HG03095 (cell line): ENCODE measurements around the gene CDHR3.
A peak's percentile ranks its signal among the peaks of the same experiment; 100 is the strongest.

Experiments used
- ATAC-seq: cut with Tn5 transposase; IDR thresholded peaks from one replicate; pipeline ENCODE4 v1.9.1; 2021; ENCODE audit warnings: moderate library complexity; ENCODE audit not compliant: unreplicated experiment

Gene CDHR3

DNA sequence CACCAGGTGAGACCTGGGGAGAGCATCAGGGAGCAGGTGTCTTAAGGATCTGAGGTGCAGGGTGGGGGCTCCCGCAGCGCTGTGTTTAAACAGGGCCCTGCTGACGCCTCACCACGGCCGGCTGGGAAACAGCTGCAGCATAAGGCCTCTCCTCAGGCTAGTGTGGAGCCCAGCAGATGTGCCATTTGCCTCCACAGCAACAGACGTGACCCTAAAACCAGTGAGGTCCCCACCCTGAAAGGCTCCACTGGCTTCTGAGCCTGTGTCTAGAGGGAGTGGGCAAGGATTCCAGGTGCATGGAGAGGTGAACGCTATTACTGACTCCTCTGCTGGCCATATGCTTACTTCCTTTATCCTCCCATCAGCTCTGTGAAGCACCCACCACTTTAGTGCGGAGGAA, 101.3 kb downstream of the CDHR3 start:
- ATAC-seq = no peak

DNA sequence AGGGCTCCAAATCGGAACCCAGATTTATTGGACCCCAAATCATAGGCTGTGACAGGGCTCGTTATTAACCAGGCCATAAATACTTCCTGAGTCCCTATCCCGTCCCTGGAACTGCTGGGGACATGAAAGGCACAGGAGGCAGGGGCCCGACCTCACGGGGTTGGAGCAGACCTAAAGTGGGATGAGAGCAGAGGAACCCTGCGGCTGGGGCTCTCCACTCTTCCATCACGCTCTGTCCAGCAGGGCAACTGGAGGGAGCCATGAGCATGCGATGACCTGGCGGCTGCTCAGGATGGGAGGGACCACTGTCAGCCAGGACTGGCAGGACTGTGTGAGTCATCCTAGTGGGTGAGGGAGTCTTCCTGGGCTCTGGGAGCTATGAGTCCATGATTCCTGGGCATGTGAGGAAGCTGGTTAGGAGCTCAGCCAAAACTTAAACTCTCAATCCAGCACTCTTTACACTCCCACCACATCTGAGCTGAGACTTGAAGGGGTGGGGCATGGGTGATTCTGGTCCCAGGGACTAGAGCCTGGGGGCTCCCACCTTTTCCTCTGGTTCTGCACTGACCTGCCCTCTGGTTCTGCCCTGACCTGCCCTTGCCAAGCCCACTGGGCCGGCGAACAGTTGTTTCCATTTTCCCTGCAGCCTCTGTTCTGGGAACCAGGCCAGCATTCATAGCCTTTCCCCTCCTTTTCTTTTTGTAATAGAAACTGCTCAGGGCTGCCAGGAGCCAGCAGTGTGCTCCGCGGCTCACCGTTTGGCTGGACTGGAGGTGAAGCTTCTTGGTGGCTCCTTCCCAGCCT, 101.9 kb downstream of the CDHR3 start:
- ATAC-seq = no peak

DNA sequence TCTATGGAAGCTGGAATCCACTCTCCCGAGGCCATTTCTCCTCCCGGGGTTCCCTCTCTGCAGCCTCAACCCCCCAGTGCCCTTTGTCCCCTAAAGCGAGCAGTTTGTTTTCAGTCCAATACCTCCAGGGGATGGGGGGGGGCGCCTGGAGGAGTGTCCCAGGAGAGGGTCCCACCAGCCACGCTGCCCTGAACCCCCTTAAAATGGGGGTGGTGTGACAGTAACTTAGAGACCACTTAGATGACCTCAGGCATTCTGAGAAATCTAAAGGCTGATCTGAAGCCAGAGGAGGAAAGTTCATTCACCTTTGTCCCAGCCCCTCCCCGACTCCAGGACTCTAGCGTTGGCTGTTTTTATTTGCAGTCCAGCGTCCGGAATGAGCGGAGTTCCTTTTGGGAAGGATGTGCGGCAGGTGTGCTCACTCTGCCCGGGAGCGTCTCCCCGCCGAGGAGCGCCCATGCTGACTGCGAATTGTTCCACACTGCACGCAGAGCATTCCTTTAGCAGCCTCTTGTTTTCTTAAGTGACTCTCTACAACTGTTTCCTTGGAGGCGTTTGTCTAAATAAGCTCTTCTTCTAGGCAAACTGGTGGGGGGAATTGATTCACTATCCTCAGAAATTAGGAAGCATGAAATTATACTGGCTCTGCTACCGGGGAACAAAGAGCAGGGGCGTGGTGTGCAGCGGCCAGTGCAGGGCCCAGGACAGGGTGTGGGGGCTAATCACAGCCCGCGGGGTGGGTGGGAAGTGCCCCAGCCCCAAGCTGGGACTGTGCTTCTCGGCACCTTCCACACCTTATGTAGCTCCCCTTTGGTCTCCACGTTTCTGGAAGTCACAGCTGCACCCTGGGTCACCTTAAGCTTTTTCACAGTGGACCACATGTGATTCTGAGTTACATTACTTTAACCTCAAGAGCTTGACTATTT, 102.8 kb downstream of the CDHR3 start:
- ATAC-seq = no peak

DNA sequence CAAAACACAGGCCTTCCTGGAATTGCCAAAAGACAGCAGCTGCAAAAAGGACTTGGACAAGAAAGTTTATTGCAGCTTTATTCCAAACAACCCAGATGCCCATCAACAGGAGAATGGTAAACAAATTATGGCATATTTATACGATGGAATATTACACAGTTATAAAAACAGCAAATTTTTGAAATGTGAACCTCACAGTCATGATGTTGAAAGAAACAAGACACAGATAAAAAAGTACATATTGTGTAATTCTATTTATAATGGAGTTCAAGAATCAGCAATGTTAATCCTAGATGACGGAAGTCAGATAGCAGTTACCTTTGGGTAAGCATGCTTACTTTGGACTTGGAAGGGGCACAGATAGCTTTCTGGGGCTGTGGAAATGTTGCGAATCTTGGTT, 104.6 kb downstream of the CDHR3 start:
- ATAC-seq = no peak

DNA sequence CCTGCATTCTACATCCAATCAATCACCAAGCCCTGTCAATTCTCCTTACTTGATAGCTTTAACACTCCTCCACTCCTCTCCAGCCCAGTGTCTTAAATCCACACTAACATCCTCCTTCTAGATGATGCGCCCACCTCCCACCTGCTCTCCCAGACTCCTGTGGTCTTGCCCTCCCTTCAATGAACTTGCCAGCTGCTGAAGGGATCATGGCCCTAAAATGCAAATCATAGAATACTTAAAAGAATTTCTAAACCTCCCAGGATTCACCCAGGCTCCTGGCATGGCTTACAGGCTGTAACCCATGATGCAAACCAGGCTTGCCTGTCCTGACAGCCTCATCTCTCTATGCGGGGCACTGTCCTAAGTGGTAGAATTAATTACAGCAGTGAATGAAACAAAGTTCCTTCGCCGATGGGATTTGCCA, 105.5 kb downstream of the CDHR3 start:
- no peak for ATAC-seq

DNA sequence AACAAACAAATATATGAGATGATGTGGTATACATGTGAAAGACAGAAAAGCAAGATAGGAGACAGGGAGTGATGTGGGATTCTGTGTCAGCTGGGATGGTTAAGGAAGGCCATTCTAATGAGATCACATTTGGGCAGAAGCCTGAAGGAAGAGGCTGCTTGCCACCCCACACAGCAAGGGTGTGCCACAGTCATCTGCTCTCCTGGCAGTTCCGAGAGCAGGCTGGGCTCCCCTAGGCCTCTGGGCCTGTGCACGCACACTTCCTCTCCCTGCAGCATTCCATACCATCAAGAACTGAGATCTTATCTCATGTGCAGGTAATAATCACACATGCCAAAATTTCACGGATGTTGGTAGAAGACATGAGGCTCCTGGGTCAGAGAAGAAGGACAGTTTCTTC, 105.9 kb downstream of the CDHR3 start:
- ATAC-seq = no peak

GRCh38 chr7:106069471-106070200, 106.6 kb downstream of the CDHR3 start:
- ATAC-seq = no peak

DNA sequence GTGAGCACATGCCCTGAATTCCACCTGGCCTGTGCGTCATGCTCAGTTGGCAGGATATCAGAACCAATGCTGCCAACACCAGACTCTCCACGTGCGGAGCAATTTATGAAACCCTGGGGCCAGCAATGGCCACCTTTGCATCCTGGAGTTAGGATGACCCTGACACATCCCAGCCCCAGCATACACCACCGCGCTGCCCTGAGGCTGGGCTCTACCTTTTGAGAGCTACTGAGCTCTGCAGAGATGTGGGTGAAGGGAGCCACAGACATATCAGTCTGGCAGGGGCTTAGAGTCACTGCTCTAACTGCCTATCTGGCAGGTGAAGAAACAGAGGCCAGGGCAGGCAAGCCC, 107.1 kb downstream of the CDHR3 start:
- ATAC-seq = no peak

DNA sequence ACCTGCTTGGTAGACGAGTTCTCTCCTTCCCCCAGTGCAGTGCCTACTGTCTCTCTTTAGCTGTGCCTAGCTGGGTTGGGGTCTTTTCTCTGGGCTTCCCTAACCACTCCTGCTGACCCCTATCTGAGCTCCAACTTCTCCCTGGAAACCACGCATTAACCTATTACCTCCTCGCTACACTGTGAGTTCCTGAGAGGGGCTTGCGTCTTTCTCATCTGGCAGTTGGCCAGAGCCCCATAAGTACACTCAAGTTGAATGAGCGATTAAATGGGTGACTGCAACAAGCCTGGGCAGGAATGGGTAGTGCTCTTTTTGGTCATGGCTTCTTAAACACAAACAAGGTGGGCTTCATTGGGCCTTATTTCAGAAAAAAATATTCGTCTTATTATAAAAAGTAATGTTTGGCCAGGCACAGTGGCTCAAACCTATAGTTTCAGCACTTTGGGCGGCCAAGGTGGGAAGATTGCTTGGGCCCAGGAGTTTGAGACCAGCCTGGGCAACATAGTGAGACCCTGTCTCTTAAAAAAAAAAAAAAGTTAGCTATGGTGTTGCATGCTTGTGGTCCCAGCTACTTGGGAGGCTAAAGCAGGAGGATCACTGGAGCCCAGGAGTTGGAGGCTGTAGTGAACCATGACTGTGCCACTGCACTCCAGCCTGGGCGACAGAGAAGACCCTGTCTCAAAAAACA, 107.6 kb downstream of the CDHR3 start:
- ATAC-seq = no peak

GRCh38 chr7:106071356-106071998, 108.4 kb downstream of the CDHR3 start:
- peak; percentile 95 for ATAC-seq

DNA sequence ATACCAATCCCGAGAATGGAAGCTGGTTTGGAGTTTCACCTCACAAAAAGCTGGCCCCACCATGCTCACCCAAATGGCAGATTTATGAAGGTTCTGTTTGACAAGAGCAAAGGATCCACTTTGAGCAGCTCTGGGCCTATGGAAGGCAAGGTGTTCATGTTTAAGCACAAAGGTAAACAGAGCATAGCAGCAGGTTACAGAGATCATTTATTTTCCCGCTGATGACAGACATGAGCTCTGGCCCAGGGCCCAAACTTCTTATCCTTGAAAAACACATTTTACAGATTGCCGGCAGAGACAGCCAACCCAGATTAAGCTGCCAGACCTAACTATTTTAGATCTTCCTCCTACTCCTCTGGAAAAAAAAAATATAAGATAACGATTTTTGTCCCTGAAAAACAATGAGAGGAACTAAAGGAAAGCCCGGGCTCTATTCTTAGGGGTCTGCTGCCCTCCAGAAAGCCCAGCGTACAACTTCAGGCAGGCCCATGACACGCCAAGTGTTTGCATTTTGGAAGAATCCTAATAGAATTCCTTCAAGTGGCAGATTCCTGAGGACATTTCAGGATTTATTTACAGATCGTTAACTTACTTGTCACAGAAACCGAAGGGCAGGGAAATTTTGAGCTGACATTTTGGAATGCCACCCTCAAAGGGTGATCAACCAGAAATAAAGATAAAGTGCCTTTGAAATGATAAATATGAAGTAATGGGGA, 109.1 kb downstream of the CDHR3 start:
- ATAC-seq = peak; percentile 1

GRCh38 chr7:106072715-106073091, 109.6 kb downstream of the CDHR3 start:
- ATAC-seq = no peak

- ATAC-seq = no peak
Observed at GRCh38 chr7:106073701-106074100, 110.6 kb downstream of the CDHR3 start.

- no peak for ATAC-seq
Observed at GRCh38 chr7:106074257-106074656, 111.2 kb downstream of the CDHR3 start.

GRCh38 chr7:106075937-106076336, 112.9 kb downstream of the CDHR3 start:
- no peak for ATAC-seq

DNA sequence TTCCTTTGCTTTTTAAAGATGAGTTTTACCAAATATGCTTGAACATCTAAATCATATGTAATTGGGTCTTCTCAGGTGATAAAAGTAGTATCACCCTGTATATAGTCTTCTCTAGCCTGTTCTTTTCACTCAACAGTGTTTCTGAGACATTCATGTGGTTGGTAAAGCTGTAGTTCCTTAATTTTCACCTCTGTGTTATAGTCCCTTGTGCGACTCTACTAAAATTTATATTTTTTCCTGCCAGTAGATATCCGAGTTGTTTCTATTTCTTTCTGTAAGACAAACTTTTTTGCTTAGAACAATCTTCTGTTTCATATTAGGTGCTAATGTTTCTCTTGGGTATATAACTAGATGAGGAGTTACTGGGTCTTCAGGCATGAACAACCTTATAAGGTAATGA, 113.5 kb downstream of the CDHR3 start:
- ATAC-seq = no peak

DNA sequence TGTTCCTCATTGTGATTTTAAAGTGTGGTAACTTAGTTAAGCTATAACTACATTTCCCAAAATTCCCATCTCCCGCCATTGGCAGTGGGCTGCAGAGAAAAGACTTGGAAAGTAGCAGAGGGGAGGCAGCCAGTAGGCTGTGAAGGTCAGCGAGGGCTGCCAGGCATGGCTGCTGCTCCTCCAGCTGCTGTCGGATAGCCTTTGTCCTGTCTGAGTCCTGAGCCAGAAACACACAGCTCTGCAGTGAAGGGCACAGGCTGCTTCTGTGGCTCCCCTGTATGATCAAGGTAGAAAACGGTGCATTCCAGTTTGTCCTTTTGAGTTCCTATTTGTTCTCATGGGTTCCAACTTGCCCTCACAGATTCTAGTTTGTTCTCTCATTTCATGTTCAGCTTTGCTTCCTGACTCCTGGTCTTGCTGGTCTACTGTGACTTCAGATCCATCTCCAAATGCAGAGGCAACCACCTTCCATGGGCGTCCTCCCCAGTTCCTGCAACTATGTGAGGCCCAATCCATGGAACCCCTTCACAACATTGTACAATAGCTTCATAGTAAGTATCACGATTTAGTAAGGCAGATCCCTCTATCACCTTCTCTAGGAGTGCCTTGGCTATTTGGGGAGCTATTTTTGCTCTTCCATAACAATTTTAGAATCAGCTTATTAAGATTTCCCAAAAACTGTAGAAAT, 117.4 kb downstream of the CDHR3 start:
- ATAC-seq = no peak

DNA sequence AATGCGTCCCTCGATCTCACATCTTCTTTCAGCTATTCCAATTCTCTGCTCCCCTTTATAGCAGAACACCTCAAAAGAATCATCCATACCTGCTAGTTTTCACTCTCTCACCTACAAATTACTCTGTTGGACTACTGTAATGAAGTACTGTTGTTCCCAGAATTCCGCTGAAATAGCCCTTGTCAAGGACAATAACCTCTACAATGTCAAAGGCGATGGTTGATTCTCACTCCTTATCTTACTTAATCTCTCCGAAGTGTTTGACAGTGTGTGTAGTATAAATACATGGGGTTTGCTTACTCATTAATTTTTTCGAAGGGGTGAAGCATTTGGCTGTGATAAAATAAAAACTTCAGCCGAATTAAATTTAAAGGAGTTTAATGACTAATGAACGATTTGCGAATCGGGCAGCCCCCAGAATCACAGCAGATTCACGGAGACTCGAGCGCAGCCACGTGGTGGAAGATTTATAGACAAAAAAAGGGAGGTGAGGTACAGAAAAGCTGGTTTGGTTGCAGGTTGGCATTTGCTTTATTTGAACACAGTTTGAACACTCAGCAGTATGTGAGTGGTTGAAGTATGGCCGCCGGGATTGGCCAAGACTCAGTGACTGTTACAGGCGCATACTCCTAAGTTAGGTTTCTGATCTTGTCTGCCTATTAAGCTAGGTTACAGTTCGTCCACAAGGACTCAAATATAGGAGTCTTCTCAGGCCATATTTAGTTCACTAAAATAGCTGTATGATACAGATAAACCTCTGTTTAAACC, 119.2 kb downstream of the CDHR3 start:
- no peak for ATAC-seq
